ENCODE results near the gene GRIP2. TPM values are rescaled to one million over a fixed set of nuclear protein-coding genes. Genes with fewer than 3 reads are reported as not detected.
A peak's percentile ranks its signal among the peaks of the same experiment; 100 is the strongest.

The GRIP2 gene
- total RNA-seq, 1 experiment from 2014 or later: 0.57 TPM

- peaks cover 42% of the 10 kb centered on the region for H3K27me3 ChIP-seq
- no peak overlapping the region for H3K27ac ChIP-seq
- no peak overlapping the region for H3K4me3 ChIP-seq
- H3K4me1 ChIP-seq: no peaks in the 10 kb centered on the region
- no peaks in the 10 kb centered on the region for H3K36me3 ChIP-seq
- DNase-seq: no peak
- no peaks in the 10 kb centered on the region for H3K9me3 ChIP-seq (replicated peaks)
These were observed 10.8 kb upstream of the GRIP2 start for GRCh38 chr3:14550651-14551611.

DNA sequence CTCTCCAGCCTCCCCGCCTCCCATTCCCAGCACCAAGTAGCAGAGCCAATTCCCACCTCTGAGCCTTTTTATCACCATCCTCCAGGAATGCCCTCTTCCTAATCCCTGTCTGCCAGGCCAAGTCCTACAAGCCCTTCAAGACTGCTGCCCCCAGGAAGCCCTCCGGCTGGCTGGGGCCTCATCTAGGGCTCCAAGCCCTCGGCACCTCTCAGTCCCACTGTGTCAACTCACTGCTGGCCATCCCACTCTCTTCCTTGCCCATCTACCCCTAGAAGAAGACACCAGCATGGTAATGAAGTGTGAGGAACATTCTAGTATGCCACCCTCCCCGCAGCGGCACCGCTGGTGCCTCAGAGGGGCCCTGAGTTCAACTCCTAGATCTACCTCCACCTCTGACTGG is 10.0 kb upstream of the GRIP2 start:
- Histone ChIP-seq H3K9me3 (replicated peaks) (no peaks in the 10 kb centered on the region), H3K27me3 (peaks cover 42% of the 10 kb centered on the region; the same call in 1 of the 2 replicates), H3K36me3 (no peaks in the 10 kb centered on the region), H3K4me3 (no peak overlapping the region), H3K4me1 (no peaks in the 10 kb centered on the region), H3K27ac (no peak overlapping the region)
- no peak for DNase-seq

- Histone ChIP-seq H3K9me3 (replicated peaks) (no peaks in the 10 kb centered on the region), H3K27me3 (peaks cover 37% of the 10 kb centered on the region; the same call in 1 of the 2 replicates), H3K27ac (no peak overlapping the region), H3K36me3 (no peaks in the 10 kb centered on the region), H3K4me1 (no peaks in the 10 kb centered on the region), H3K4me3 (no peak overlapping the region)
- DNase-seq: no peak
These were observed 9.2 kb upstream of the GRIP2 start for GRCh38 chr3:14549256-14549919.

DNA sequence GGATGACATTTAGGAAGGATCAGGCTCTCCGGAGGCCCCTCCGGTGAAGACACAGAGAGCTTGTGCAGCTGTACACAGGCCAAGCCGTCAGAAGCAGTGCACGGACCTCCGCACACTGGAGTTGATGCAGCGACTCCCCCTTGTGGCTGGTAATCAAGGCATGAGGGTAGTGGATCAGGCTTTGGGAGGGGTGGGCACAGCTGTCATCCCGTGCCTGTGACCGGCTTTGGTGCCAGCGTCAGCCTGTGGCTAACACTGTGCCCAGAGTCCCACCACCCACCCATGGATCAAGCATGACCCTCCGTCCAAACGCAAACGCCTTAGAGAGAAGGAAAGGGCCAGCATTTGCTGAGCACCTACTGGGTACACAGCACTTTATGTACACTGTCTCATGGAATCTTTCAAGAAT is 8.2 kb upstream of the GRIP2 start:
- no peaks in the 10 kb centered on the region for H3K9me3 ChIP-seq (replicated peaks)
- DNase-seq: peak; percentile 67 to 81
- H3K27ac ChIP-seq: no peak overlapping the region
- peaks cover 33% of the 10 kb centered on the region; the same call in 1 of the 2 replicates for H3K27me3 ChIP-seq
- H3K36me3 ChIP-seq: no peaks in the 10 kb centered on the region
- H3K4me1 ChIP-seq: no peaks in the 10 kb centered on the region
- H3K4me3 ChIP-seq: no peak overlapping the region

DNA sequence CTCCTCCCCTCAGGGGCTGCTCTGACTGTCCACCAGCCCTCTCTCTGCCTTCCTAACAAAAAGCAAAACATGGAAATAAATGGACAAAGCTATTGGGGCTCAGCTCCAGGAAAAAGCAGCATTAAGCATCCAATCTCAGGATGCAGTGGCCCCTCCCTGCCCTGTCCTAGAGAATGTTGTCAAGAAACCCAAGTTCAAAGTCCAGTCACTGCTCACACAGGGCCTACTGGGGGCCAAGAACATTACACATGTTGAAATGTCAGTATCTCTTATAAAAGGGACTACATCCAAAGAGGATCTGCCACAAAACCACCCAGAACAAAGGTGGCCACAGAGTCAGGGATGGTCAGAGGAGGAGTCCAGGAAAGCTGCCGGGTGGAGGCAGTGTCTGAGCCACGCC is 7.6 kb upstream of the GRIP2 start:
- no peaks in the 10 kb centered on the region for H3K36me3 ChIP-seq
- no peaks in the 10 kb centered on the region for H3K4me1 ChIP-seq
- peaks cover 34% of the 10 kb centered on the region for H3K27me3 ChIP-seq
- H3K4me3 ChIP-seq: no peak overlapping the region
- no peaks in the 10 kb centered on the region for H3K9me3 ChIP-seq (replicated peaks)
- H3K27ac ChIP-seq: no peak overlapping the region
- DNase-seq: no peak

DNA sequence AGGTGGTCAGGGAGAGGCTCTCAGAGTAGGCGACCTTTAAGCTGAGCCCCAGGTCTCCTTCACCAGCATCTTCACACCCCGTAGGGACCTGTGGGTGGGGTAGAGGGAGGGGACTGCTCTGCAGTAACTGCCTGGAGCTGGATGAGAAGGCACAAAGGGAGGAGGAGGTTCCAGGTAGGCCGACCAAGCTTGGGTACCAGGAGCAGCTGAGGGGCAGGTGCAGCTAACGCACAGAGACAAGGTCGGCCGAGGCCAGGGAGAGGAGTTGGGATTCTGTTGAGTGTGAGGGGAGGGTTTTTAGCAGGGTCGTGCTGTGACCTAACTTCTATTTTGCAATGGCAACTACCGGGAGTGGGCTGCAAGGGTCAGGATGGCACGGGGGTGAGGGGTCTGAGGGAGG is 5.9 kb upstream of the GRIP2 start:
- Histone ChIP-seq H3K27me3 (peaks cover 30% of the 10 kb centered on the region), H3K27ac (no peak overlapping the region)
- DNase-seq: no peak

GRCh38 chr3:14545251-14545635 is 5.1 kb upstream of the GRIP2 start:
- Histone ChIP-seq H3K4me1 (no peaks in the 10 kb centered on the region; the same call in 1 of the 2 replicates), H3K9me3 (replicated peaks) (no peaks in the 10 kb centered on the region), H3K4me3 (no peak overlapping the region), H3K36me3 (no peaks in the 10 kb centered on the region), H3K27ac (no peak overlapping the region), H3K27me3 (peaks cover 27% of the 10 kb centered on the region)
- DNase-seq: no peak

More for the DNA sequence above, 5.9 kb upstream of the GRIP2 start:
- Histone ChIP-seq H3K36me3 (no peaks in the 10 kb centered on the region), H3K9me3 (replicated peaks) (no peaks in the 10 kb centered on the region), H3K4me3 (no peak overlapping the region), H3K4me1 (no peaks in the 10 kb centered on the region; the same call in 1 of the 2 replicates)

DNA sequence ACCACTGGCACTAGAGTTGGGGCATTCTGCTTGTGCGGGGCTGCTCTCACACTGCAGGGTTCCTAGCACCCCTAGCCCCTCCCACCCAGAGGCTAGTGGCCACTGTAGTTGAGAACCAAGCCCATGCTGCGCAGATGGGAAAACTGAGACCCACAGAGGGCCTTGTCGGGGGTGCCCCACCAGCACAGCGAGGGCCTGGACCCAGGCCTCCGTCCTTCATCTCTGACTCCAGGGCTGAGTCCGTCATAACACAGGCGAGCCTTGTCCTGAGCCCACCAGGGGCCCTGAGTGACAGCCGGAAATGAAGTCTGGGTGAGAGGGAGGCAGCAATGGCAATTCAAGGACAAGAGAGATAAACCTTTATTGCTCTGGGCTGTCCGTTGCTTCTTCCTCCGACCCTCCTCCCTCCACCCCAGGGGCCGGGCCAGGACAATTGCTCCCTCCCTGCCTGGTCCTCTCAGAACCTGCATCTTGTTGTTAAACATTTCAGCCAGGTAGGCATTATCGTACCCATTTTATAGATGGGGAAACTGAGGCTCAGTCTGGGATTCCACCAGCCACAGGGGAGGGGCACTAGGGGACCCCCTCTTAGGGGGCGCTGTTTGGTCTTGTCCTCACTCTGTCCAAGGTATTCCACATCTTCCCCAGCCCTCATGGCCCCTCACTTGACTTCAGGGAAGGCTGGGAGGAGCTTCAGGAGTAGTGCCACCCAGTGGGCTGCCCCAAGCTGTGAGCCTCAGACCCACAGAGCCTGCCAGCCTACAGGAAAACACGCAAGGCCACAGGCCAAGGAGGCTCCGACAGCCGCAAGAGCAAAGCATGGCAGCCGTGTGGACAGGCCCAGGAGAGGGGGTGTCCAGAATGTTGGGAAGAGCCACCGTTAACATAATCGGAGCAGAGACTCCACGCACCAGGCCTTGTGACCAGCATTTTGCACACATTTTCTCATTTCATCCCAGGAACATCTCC is 4.4 kb upstream of the GRIP2 start:
- DNase-seq: no peak
- Histone ChIP-seq H3K36me3 (no peaks in the 10 kb centered on the region), H3K9me3 (replicated peaks) (no peaks in the 10 kb centered on the region), H3K27ac (no peak overlapping the region), H3K4me1 (no peaks in the 10 kb centered on the region; the same call in 1 of the 2 replicates), H3K4me3 (no peak overlapping the region), H3K27me3 (peaks cover 27% of the 10 kb centered on the region)

GRCh38 chr3:14543446-14543845 is 3.3 kb upstream of the GRIP2 start:
- H3K4me1 ChIP-seq: no peaks in the 10 kb centered on the region; the same call in 1 of the 2 replicates
- no peak overlapping the region for H3K27ac ChIP-seq
- DNase-seq: no peak
- no peak overlapping the region for H3K4me3 ChIP-seq
- H3K27me3 ChIP-seq: peaks cover 27% of the 10 kb centered on the region
- no peaks in the 10 kb centered on the region for H3K36me3 ChIP-seq
- no peaks in the 10 kb centered on the region for H3K9me3 ChIP-seq (replicated peaks)

- Histone ChIP-seq H3K27me3 (peaks cover 23% of the 10 kb centered on the region), H3K4me3 (no peak overlapping the region), H3K4me1 (no peaks in the 10 kb centered on the region; the same call in 1 of the 2 replicates), H3K36me3 (no peaks in the 10 kb centered on the region), H3K27ac (no peak overlapping the region), H3K9me3 (replicated peaks) (no peaks in the 10 kb centered on the region)
- DNase-seq: no peak
These were observed 2.5 kb upstream of the GRIP2 start for GRCh38 chr3:14542656-14543055.

DNA sequence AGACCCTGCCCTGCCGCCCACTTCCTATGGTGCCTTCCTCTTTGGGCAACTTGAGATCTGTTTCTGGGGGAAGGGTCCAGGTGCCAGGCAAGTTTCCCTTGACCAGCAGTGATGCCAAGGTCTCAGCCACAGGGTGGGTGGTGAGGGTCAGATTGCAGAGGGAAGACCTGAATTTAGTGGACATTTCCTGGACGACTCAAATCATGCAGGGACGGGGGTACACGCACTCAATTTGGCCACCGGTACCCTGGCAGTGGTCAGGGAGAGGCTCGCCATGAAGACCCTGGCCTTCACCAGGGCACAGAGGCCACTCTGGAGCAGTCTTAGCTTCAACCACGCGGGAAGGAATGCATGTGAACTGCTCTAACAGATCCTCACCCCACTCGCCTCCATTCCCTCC is 1.5 kb upstream of the GRIP2 start:
- Histone ChIP-seq H3K27me3 (peaks cover 15% of the 10 kb centered on the region), H3K9me3 (replicated peaks) (no peaks in the 10 kb centered on the region), H3K27ac (no peak overlapping the region), H3K4me3 (no peak overlapping the region), H3K36me3 (no peaks in the 10 kb centered on the region), H3K4me1 (no peaks in the 10 kb centered on the region; the same call in 1 of the 2 replicates)
- DNase-seq: no peak

GRCh38 chr3:14540821-14541385 is 761 bp upstream of the GRIP2 start:
- Histone ChIP-seq H3K27ac (no peak overlapping the region; the same call in 1 of the 2 replicates), H3K4me1 (no peaks in the 10 kb centered on the region; the same call in 1 of the 2 replicates), H3K27me3 (peaks cover 10% of the 10 kb centered on the region; the same call in 1 of the 2 replicates), H3K36me3 (no peaks in the 10 kb centered on the region), H3K9me3 (replicated peaks) (no peaks in the 10 kb centered on the region), H3K4me3 (peak overlapping the region; percentile 53)
- peak; percentile 61 to 74 for DNase-seq

DNA sequence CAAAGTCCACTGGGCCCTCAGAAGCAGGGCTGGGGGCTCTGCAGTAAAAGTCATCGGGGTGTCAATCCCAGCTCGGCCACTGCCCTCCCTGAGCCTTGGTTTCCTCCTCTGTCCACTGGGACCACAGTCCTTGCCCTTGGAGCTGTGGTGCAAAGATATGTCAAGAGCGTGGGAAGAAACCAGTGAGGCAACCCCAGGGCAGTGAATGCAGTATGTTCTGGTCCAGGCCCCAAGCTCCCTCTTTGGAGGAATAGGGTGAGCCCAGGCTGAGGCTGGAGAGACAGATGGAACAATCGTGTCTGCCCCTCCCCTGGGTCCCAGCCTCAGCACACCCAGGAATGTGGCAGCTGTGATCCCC is 779 bp downstream of the GRIP2 start:
- Histone ChIP-seq H3K27ac (no peak overlapping the region), H3K4me1 (no peaks in the 10 kb centered on the region; the same call in 1 of the 2 replicates), H3K4me3 (peak overlapping the region; percentile 53), H3K9me3 (replicated peaks) (no peaks in the 10 kb centered on the region), H3K36me3 (no peaks in the 10 kb centered on the region), H3K27me3 (peaks cover 3% of the 10 kb centered on the region; the same call in 1 of the 2 replicates)
- no peak for DNase-seq
